Fibroblast of the aortic adventitia (primary cell): Measurements from ENCODE around the gene RDH5. TPM values are rescaled to one million over a fixed set of nuclear protein-coding genes. Genes with fewer than 3 reads are reported as not detected.

Experiments used
- DNase-seq: peaks from one replicate; pipeline ENCODE4 v3.0.0-alpha.2; 2010; ENCODE audit warnings: low read depth
- H3K4me3 ChIP-seq: 2 replicates; pipeline ENCODE4 v1.5.1; 2011; ENCODE audit warnings: low read depth, mild to moderate bottlenecking, control low read depth, low read length, moderate library complexity
- CTCF ChIP-seq: IDR thresholded peaks from 2 replicates; pipeline ENCODE4 v1.5.1; 2011; ENCODE audit warnings: mild to moderate bottlenecking, low read length, control low read depth, inconsistent platforms; ENCODE audit not compliant: insufficient read depth
- total RNA-seq: library from RNA; depleted of rRNA; stranded (reverse); fragments of >200 nt; gene quantifications from 2 replicates; pipeline ENCODE4 v1.2.3, GENCODE V29; 2012; ENCODE audit warnings: low replicate concordance

The RDH5 gene
- 13.3 and 17.7 TPM in 2 replicates for total RNA-seq

GRCh38 chr12:55720071-55720564 is at the start of gene RDH5:
Gene RDH5, plus strand, starts transcription at chr12:55720393. Its CDS starts 792 bp downstream, at chr12:55721185.
- no peak for TF ChIP-seq CTCF
- DNase-seq = peak; percentile 96
- H3K4me3 ChIP-seq = peak within 1 kb of the TSS; percentile 50

GRCh38 chr12:55671746-55672145 is 48.4 kb upstream of the RDH5 start:
- no peak overlapping the region for H3K4me3 ChIP-seq
- no peak for TF ChIP-seq CTCF
- DNase-seq = no peak

- no peak for TF ChIP-seq CTCF
- H3K4me3 ChIP-seq = no peak overlapping the region
- DNase-seq = no peak
Measured at GRCh38 chr12:55673638-55674037, 46.6 kb upstream of the RDH5 start.

GRCh38 chr12:55675666-55676065 is 44.5 kb upstream of the RDH5 start:
- no peak overlapping the region for H3K4me3 ChIP-seq

GRCh38 chr12:55676707-55677106 is 43.5 kb upstream of the RDH5 start:
- H3K4me3 ChIP-seq = no peak overlapping the region
- no peak for TF ChIP-seq CTCF
- no peak for DNase-seq

More at GRCh38 chr12:55675666-55676065, 44.5 kb upstream of the RDH5 start:
- no peak for TF ChIP-seq CTCF
- peak; percentile 15 for DNase-seq

- no peak for TF ChIP-seq CTCF
- no peak overlapping the region for H3K4me3 ChIP-seq
- no peak for DNase-seq
Measured at GRCh38 chr12:55679691-55680090, 40.5 kb upstream of the RDH5 start.
